HUES48 (cell line): Measurements from ENCODE around the gene GCGR.

ENCODE experiments used
- H3K27ac ChIP-seq: one replicate; pipeline ENCODE4 v1.7.0; 2013; ENCODE audit warnings: low read depth, low read length, inconsistent platforms
- H3K27me3 ChIP-seq: 2 replicates; pipeline ENCODE4 v1.6.1; 2013; ENCODE audit warnings: mild to moderate bottlenecking, low read length; ENCODE audit not compliant: control insufficient read depth, insufficient read depth
- H3K36me3 ChIP-seq: 2 replicates; pipeline ENCODE4 v1.6.1; 2013; ENCODE audit warnings: low read length; ENCODE audit not compliant: control insufficient read depth, insufficient read depth
- H3K4me1 ChIP-seq: 2 replicates; pipeline ENCODE4 v1.6.1; 2013; ENCODE audit warnings: mild to moderate bottlenecking, low read length; ENCODE audit not compliant: control insufficient read depth, insufficient read depth
- H3K4me3 ChIP-seq: 2 replicates; pipeline ENCODE4 v1.5.1; 2013; ENCODE audit warnings: mild to moderate bottlenecking, low read depth, low read length
- H3K9ac ChIP-seq: 2 replicates; pipeline ENCODE4 v1.6.1; 2013; ENCODE audit warnings: mild to moderate bottlenecking, low read depth, low read length, moderate library complexity
- H3K9me3 ChIP-seq: 2 replicates; pipeline ENCODE4 v1.6.1; 2013; ENCODE audit warnings: low read length; ENCODE audit not compliant: control insufficient read depth, insufficient read depth

The GCGR gene

GRCh38 chr17:81813861-81814683 is 10.1 kb downstream of the GCGR start:
- Histone ChIP-seq H3K9me3 (no peaks in the 10 kb centered on the region), H3K36me3 (no peaks in the 10 kb centered on the region), H3K4me3 (no peak overlapping the region), H3K9ac (no peak overlapping the region), H3K27me3 (no peaks in the 10 kb centered on the region), H3K27ac (no peak overlapping the region), H3K4me1 (no peaks in the 10 kb centered on the region)

GRCh38 chr17:81814748-81815645 is 11.0 kb downstream of the GCGR start:
- Histone ChIP-seq H3K4me3 (no peak overlapping the region), H3K9me3 (no peaks in the 10 kb centered on the region), H3K27ac (no peak overlapping the region), H3K9ac (no peak overlapping the region), H3K36me3 (no peaks in the 10 kb centered on the region), H3K27me3 (no peaks in the 10 kb centered on the region), H3K4me1 (no peaks in the 10 kb centered on the region)

- no peaks in the 10 kb centered on the region for H3K9me3 ChIP-seq
- H3K4me3 ChIP-seq, result no peak overlapping the region
- no peaks in the 10 kb centered on the region for H3K36me3 ChIP-seq
- H3K9ac ChIP-seq, result no peak overlapping the region
- H3K4me1 ChIP-seq, result no peaks in the 10 kb centered on the region
- H3K27ac ChIP-seq, result no peak overlapping the region
- no peaks in the 10 kb centered on the region for H3K27me3 ChIP-seq
Observed at GRCh38 chr17:81815646-81815986, 11.7 kb downstream of the GCGR start.

- H3K4me3 ChIP-seq, result no peak overlapping the region
- H3K36me3 ChIP-seq, result no peaks in the 10 kb centered on the region
- no peaks in the 10 kb centered on the region for H3K4me1 ChIP-seq
- no peaks in the 10 kb centered on the region for H3K9me3 ChIP-seq
- H3K9ac ChIP-seq, result no peak overlapping the region
- H3K27ac ChIP-seq, result no peak overlapping the region
- no peaks in the 10 kb centered on the region for H3K27me3 ChIP-seq
Observed at GRCh38 chr17:81817758-81818147, 13.8 kb downstream of the GCGR start.

GRCh38 chr17:81819708-81820107 is 15.8 kb downstream of the GCGR start:
- Histone ChIP-seq H3K9me3 (no peaks in the 10 kb centered on the region), H3K36me3 (0 out of 2 replicates have a peak, but pooled peaks cover 4% of the 10 kb centered on the region), H3K27me3 (no peaks in the 10 kb centered on the region), H3K4me1 (no peaks in the 10 kb centered on the region), H3K4me3 (no peak overlapping the region), H3K27ac (no peak overlapping the region), H3K9ac (no peak overlapping the region)

GRCh38 chr17:81821147-81821546 is 17.2 kb downstream of the GCGR start:
- H3K27ac ChIP-seq, result no peak overlapping the region

GRCh38 chr17:81821603-81822311 is 17.8 kb downstream of the GCGR start:
- H3K36me3 ChIP-seq, result 0 out of 2 replicates have a peak, but pooled peaks cover 4% of the 10 kb centered on the region
- no peaks in the 10 kb centered on the region for H3K27me3 ChIP-seq
- no peak overlapping the region for H3K27ac ChIP-seq
- no peaks in the 10 kb centered on the region; the same call in 1 of the 2 replicates for H3K4me1 ChIP-seq
- H3K4me3 ChIP-seq, result no peak overlapping the region
- no peaks in the 10 kb centered on the region for H3K9me3 ChIP-seq
- no peak overlapping the region for H3K9ac ChIP-seq

More at GRCh38 chr17:81821147-81821546, 17.2 kb downstream of the GCGR start:
- Histone ChIP-seq H3K9ac (no peak overlapping the region), H3K9me3 (no peaks in the 10 kb centered on the region), H3K4me3 (no peak overlapping the region), H3K36me3 (0 out of 2 replicates have a peak, but pooled peaks cover 4% of the 10 kb centered on the region), H3K4me1 (no peaks in the 10 kb centered on the region; the same call in 1 of the 2 replicates), H3K27me3 (no peaks in the 10 kb centered on the region)

- Histone ChIP-seq H3K4me3 (no peak overlapping the region), H3K9me3 (no peaks in the 10 kb centered on the region), H3K9ac (no peak overlapping the region), H3K4me1 (no peaks in the 10 kb centered on the region; the same call in 1 of the 2 replicates), H3K27me3 (no peaks in the 10 kb centered on the region), H3K27ac (no peak overlapping the region), H3K36me3 (0 out of 2 replicates have a peak, but pooled peaks cover 4% of the 10 kb centered on the region)
Observed at GRCh38 chr17:81822312-81822637, 18.3 kb downstream of the GCGR start.

GRCh38 chr17:81822996-81823819 is 19.3 kb downstream of the GCGR start:
- H3K4me3 ChIP-seq, result no peak overlapping the region
- no peak overlapping the region for H3K9ac ChIP-seq
- H3K27ac ChIP-seq, result no peak overlapping the region
- 0 out of 2 replicates have a peak, but pooled peaks cover 4% of the 10 kb centered on the region for H3K36me3 ChIP-seq
- no peaks in the 10 kb centered on the region for H3K27me3 ChIP-seq
- no peaks in the 10 kb centered on the region for H3K9me3 ChIP-seq
- H3K4me1 ChIP-seq, result no peaks in the 10 kb centered on the region; the same call in 1 of the 2 replicates
